Neural crest cell (in vitro differentiated cells): Measurements from ENCODE around the gene FBXO31. TPM values are rescaled to one million over a fixed set of nuclear protein-coding genes. Genes with fewer than 3 reads are reported as not detected.

Experiments
- DNase-seq: peaks from one replicate; pipeline ENCODE4 v3.0.0; 2021; ENCODE audit warnings: low read depth, mixed read lengths, low spot score
- H3K27ac Mint-ChIP-seq: one replicate; pipeline ENCODE4 v1.8.0; 2021; ENCODE audit warnings: mild to moderate bottlenecking, mixed read lengths; ENCODE audit not compliant: unreplicated experiment
- H3K27me3 Mint-ChIP-seq: 2 replicates; pipeline ENCODE4 v1.8.0; 2021; ENCODE audit warnings: low read depth, mild to moderate bottlenecking, mixed read lengths
- H3K36me3 Mint-ChIP-seq: 2 replicates; pipeline ENCODE4 v1.8.0; 2021; ENCODE audit warnings: low read depth, mild to moderate bottlenecking, mixed read lengths
- H3K4me1 Mint-ChIP-seq: 2 replicates; pipeline ENCODE4 v1.8.0; 2021; ENCODE audit warnings: mixed read lengths
- H3K4me3 Mint-ChIP-seq: one replicate; pipeline ENCODE4 v1.8.0; 2021; ENCODE audit warnings: mild to moderate bottlenecking, mixed read lengths
- H3K9me3 Mint-ChIP-seq: 2 replicates; pipeline ENCODE4 v1.8.0; 2021; ENCODE audit warnings: mixed read lengths
- total RNA-seq: library from RNA; stranded (reverse); gene quantifications from 2 replicates; pipeline ENCODE4 v1.2.1, GENCODE V29; 2021
- TF ChIP-seq, protein P1 (sequence below): fragments of 200-600 bp; sonication (generic); conservative IDR thresholded peaks from 2 replicates; pipeline ENCODE4 v1.5.0; 2021; ENCODE audit warnings: antibody characterized with exemption, mild to moderate bottlenecking

Gene FBXO31
- total RNA-seq, 1 donor from 2014 or later = 23.7 TPM

DNA sequence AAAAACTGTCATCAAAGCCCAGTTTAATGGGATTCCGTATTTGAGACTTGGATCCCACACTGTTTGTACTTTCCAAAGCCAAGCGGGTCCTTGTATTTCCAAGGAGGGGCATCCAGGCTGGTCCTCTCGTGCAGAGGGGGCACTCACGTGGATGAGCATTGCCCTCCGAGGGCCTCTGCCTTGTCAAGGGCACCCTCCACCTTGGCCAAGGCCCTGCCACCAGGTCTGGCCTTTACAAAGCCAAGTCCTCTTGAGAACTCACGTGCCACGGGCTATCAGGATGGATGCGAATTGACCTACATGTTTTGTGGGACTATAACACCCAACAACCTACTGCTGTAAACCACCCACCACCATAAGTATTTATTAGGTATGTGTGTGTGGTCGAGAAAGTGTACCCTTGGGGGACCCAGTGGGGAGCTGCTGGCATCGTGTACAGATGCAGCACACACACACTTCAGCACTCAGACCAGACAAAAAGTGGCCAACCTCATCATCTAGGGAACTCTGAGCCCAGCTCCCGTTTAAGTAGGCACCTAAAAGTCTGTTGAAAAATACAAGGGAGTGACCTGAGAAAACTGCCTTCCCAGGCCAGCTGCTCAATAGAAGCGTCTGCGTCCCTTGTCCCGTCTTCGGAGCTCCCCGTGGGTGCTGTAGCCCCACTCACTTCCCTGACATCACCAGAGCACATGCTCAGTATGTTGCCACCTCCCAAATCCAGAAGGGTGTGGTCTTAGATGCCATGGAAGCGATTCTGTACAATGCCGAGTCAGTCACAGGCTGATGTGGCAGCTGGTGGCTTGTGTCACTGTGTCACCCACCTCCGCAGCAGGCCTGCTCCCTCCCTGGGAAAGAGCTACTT, 21.4 kb upstream of the FBXO31 start:
- no peak for DNase-seq
- Mint-ChIP-seq H3K27me3 (no peaks in the 10 kb centered on the region), H3K4me1 (no peaks in the 10 kb centered on the region), H3K27ac (no peak overlapping the region), H3K4me3 (no peak overlapping the region), H3K9me3 (no peaks in the 10 kb centered on the region), H3K36me3 (peaks cover 14% of the 10 kb centered on the region)
- TF ChIP-seq, protein P1, sequence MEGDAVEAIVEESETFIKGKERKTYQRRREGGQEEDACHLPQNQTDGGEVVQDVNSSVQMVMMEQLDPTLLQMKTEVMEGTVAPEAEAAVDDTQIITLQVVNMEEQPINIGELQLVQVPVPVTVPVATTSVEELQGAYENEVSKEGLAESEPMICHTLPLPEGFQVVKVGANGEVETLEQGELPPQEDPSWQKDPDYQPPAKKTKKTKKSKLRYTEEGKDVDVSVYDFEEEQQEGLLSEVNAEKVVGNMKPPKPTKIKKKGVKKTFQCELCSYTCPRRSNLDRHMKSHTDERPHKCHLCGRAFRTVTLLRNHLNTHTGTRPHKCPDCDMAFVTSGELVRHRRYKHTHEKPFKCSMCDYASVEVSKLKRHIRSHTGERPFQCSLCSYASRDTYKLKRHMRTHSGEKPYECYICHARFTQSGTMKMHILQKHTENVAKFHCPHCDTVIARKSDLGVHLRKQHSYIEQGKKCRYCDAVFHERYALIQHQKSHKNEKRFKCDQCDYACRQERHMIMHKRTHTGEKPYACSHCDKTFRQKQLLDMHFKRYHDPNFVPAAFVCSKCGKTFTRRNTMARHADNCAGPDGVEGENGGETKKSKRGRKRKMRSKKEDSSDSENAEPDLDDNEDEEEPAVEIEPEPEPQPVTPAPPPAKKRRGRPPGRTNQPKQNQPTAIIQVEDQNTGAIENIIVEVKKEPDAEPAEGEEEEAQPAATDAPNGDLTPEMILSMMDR = no peak

DNA sequence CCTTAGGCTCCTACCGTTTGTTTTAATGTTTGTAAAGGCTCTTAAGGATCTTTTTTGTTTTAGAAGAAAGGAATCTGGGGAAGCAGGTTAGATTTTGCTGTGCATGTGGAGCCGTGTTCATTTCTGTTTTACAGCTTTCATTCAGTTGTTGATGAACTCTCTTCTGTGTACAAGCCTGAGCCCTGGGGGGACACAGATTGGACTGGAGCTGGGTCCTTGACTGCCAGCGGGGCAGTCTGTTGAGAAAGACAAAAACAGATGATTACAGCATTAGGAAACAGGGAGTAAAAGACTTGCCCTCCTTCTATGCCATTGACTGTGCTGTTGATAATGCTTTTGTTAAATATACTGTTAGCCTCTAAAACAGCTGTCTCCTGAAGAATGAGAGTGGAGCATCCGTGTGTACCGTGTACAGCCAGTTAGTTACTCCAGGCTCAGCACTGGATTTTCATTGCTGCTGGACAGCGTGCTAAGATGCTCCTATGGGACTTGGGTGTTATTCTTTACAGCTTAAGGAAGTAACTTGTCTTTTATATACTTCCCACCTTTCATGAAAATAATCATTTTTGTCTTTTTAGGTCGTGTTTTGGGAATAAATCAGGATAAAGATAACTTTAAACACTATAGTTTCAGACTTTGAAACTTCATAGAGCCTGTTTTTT, 11.7 kb upstream of the FBXO31 start:
- DNase-seq = no peak
- Mint-ChIP-seq H3K4me3 (peak overlapping the region; percentile 80), H3K36me3 (peaks cover 6% of the 10 kb centered on the region), H3K27ac (no peak overlapping the region), H3K4me1 (peaks cover 28% of the 10 kb centered on the region), H3K9me3 (no peaks in the 10 kb centered on the region), H3K27me3 (peaks cover 3% of the 10 kb centered on the region)
- TF ChIP-seq, protein P1 = no peak

DNA sequence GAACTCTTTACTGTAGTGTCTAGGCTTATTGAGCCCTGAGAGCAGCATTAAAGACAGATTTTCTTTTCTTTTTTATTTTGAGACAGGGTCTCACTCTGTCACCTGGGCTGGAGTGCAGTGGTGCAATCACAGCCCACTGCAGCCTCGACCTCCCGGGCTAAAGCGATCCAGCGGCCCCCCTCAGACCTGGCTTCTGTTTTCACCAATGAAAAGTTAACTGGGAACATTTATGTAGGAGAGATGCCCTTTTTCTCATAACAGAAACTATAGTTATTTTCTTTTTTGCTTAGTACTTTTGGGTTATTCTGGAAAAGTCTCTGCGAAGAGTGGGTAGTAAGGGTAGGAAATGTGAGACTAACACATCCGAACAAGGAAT, 10.1 kb upstream of the FBXO31 start:
- TF ChIP-seq, protein P1 = no peak
- H3K9me3 Mint-ChIP-seq = no peaks in the 10 kb centered on the region
- no peak for DNase-seq
- peaks cover 36% of the 10 kb centered on the region for H3K4me1 Mint-ChIP-seq
- H3K4me3 Mint-ChIP-seq = peak overlapping the region; percentile 94
- H3K27ac Mint-ChIP-seq = no peak overlapping the region
- H3K36me3 Mint-ChIP-seq = peaks cover 2% of the 10 kb centered on the region
- H3K27me3 Mint-ChIP-seq = peaks cover 3% of the 10 kb centered on the region

DNA sequence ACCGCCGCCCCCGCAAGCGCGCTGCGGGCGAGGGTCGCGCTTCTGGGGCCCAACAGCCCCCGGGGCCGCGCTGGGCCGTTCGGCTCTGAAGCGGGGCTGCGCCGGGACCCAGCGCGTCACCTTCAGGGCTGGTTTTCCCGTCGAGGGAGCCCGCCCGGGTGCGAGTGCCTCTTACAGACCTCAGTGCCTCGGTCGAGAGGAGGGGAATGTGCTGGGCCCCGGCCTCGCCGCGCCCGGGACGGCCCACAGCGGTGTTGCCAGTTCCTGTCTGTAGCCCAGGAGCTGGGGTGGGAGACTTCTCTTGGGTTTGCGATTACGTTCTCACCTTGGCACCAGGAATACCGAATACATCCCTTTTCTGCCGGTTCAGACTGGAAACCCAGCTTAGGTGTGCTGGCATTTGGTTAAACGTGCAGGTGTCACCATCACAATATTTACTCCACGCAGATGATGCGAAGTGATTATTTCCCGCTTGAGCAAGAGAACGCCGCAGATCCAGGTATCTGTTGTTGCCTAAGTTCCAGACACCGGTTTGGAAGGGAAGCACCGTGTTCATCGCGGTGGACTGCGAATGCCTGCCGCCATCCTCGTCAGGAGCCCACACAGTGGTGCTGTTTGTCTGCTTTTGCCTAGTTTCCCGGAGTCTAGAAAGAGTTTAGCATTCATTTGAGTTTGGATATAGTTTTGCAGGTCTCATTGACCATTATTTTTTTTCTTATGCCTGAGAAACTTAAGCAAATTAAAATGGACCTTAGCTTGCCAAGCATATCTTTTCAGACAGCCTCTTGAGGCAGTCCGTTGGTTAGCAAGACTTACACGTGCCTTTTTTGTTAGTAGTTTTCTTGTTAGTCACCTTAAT, 9.5 kb upstream of the FBXO31 start:
- H3K4me1 Mint-ChIP-seq = peaks cover 42% of the 10 kb centered on the region
- peaks cover 7% of the 10 kb centered on the region for H3K27me3 Mint-ChIP-seq
- no peaks in the 10 kb centered on the region for H3K9me3 Mint-ChIP-seq
- peaks cover 2% of the 10 kb centered on the region for H3K36me3 Mint-ChIP-seq
- H3K27ac Mint-ChIP-seq = peak overlapping the region; percentile 41
- DNase-seq = peak; percentile 29
- H3K4me3 Mint-ChIP-seq = peak overlapping the region; percentile 94
- TF ChIP-seq, protein P1 = no peak
